HG03354 (cell line): Measurements from ENCODE around the gene SRPX2.
A peak's percentile ranks its signal among the peaks of the same experiment; 100 is the strongest.
"Not testable (repeated sequence)": the region's sequence is repeated elsewhere in the genome, so short reads cannot be mapped to it uniquely, and the experiment has no call there.

ENCODE experiments used
- ATAC-seq: cut with Tn5 transposase; IDR thresholded peaks from one replicate; pipeline ENCODE4 v1.9.1; 2021; ENCODE audit warnings: mild to moderate bottlenecking; ENCODE audit not compliant: unreplicated experiment, poor library complexity, severe bottlenecking

SRPX2 gene

GRCh38 chrX:100687128-100687527 is 43.1 kb downstream of the SRPX2 start:
- peak; percentile 42 for ATAC-seq

- ATAC-seq = peak; percentile 52
Observed at GRCh38 chrX:100687546-100687945, 43.5 kb downstream of the SRPX2 start.

- no peak for ATAC-seq
Observed at GRCh38 chrX:100695302-100695701, 51.3 kb downstream of the SRPX2 start.

DNA sequence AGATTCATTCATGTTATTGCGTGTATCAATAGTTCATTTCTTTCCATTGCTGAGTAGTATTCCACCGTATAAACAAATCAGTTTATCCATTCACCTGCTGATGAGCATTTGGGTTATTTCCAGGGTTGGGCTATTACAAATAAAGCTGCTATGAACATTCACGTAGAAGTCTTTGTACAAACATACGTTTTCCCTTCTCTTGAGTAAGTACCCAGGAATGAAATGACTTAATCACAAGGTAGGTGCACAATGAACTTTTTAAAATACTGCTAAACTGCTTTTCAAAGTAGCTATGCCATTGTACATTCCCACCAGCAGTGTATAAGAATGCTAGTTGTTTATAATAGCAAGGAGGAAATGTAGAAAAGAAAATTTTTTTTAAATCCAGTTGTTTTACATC is 52.0 kb downstream of the SRPX2 start:
- no peak for ATAC-seq

DNA sequence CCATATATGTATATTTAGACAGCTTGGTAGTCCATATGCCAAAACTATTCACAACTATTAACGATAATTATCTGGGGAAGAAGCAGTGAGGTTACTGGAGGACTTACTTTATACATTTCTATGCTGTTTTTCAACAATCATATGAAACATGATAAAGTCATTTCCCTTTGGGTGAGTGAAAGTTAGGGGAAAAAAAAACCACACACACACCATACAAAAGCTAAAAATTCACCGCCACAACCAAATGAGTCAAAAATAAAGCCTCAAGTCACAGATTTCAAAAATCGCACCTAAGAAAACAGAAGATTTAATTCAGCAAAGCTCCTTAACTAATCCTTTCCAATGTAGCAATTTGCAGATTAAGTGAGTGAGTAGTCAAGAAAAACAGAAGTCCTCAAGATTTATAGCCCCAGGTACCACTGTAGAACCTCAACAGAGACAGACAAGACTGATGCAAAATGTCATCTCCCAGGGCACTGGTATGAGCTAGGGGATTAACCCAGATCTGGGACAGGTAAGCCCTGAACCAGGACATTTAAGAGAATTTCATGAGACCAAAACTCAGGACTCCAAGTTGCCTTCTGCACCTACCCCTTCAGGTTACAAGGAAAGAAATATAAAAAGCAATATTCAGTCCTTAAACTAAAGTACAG is 52.8 kb downstream of the SRPX2 start:
- no peak for ATAC-seq

- ATAC-seq = no peak
Observed at GRCh38 chrX:100698551-100698950, 54.6 kb downstream of the SRPX2 start.

DNA sequence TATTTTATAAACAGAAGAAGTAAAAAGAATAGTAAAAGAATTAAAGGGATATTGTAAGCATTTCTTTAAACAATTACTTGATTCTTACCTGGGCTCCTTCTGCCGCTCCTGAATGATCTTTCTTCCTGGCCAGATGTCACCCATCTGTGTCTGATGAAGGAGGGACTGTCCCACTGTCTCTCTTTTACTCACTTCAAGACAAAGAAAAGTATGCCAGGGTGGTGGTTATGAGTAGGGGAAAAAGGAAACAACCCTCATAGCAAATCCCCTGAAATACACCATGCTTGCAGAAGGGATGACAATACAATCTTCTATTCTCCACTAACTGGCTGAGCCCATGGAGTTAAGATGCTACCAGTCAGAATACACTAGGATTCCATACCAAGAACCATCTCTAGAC is 56.8 kb downstream of the SRPX2 start:
- no peak for ATAC-seq

- ATAC-seq = no peak
Observed at GRCh38 chrX:100704581-100705203, 60.7 kb downstream of the SRPX2 start.

- no peak for ATAC-seq
Observed at GRCh38 chrX:100710816-100711215, 66.8 kb downstream of the SRPX2 start.

GRCh38 chrX:100717363-100717762 is 73.4 kb downstream of the SRPX2 start:
- no peak for ATAC-seq

DNA sequence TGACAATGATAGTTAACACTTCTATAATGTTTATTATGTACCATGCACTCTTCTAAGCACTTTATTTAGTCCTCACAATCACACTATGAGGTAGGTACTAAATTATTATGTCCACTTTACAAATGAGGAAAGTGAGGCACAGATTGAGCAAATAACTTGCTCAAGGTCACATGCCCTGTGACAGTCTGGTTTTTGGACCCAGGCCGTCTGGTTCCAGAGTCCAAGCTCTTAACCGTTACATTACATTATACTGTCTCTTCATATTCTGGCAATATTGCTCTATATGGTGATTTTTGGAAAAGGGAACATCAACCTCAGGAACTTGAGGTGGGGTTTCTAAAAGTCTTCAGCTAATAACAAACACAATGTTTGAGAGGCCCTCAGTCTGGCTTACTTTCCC is 75.1 kb downstream of the SRPX2 start:
- ATAC-seq = no peak

GRCh38 chrX:100720301-100720700 is 76.3 kb downstream of the SRPX2 start:
- ATAC-seq = no peak

DNA sequence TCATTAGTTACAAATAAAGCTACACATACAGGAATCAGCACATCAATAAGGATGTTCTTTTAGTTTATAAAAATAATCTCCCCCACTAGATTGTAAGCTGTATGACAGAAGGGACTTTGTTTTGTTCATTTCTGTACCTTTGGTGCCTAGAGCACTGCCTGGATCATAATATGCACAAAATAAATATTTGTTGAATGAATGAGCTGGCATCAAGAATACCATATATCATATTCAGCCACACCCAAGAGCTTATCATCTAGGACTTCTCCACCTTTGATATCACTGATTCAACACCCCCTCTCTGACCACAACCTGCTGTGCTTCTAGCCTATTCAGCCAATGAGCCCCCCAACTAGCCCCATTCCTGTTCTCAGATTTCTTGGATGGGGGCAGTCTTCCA is 77.3 kb downstream of the SRPX2 start:
- no peak for ATAC-seq

DNA sequence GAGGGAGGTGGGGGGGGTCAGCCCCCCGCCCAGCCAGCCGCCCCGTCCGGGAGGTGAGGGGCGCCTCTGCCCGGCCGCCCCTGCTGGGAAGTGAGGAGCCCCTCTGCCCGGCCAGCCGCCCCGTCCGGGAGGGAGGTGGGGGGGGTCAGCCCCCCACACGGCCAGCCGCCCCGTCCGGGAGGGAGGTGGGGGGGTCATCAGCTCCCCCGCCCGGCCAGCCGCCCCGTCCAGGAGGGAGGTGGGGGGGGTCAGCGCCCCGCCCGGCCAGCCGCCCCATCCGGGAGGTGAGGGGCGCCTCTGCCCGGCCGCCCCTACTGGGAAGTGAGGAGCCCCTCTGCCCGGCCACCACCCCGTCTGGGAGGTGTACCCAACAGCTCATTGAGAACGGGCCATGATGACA is 80.0 kb downstream of the SRPX2 start:
- ATAC-seq = not testable (repeated sequence)
